ENCODE measurements around the gene LRRC27. TPM values are rescaled to one million over a fixed set of nuclear protein-coding genes. Genes with fewer than 3 reads are reported as not detected.

Gene LRRC27
- total RNA-seq, 1 donor from 2014 or later, result 14.2 TPM

GRCh38 chr10:132305654-132306342 is 26.2 kb upstream of the LRRC27 start:
- peak overlapping the region; percentile 76 for H3K4me3 Mint-ChIP-seq
- no peak for DNase-seq (ENCODE audit: extremely low spot score, unreplicated experiment)
- peaks cover 59% of the 10 kb centered on the region for H3K27me3 Mint-ChIP-seq
- TF ChIP-seq CTCF (conservative IDR thresholded peaks at IDR 0.05), result no peak
- no peaks in the 10 kb centered on the region for H3K36me3 Mint-ChIP-seq
- no peak overlapping the region for H3K27ac Mint-ChIP-seq
- H3K9me3 Mint-ChIP-seq, result no peaks in the 10 kb centered on the region
- no peaks in the 10 kb centered on the region for H3K4me1 Mint-ChIP-seq (ENCODE audit: unreplicated experiment)

GRCh38 chr10:132306343-132306685 is 25.7 kb upstream of the LRRC27 start:
- Mint-ChIP-seq H3K4me3 (peak overlapping the region; percentile 76), H3K4me1 (ENCODE audit: unreplicated experiment) (peaks cover 3% of the 10 kb centered on the region), H3K36me3 (no peaks in the 10 kb centered on the region), H3K27me3 (peaks cover 62% of the 10 kb centered on the region), H3K27ac (no peak overlapping the region), H3K9me3 (no peaks in the 10 kb centered on the region)
- DNase-seq (ENCODE audit: extremely low spot score, unreplicated experiment), result no peak
- TF ChIP-seq CTCF (conservative IDR thresholded peaks at IDR 0.05), result no peak

- TF ChIP-seq CTCF (conservative IDR thresholded peaks at IDR 0.05), result no peak
- Mint-ChIP-seq H3K4me3 (peak overlapping the region; percentile 94), H3K36me3 (no peaks in the 10 kb centered on the region), H3K9me3 (no peaks in the 10 kb centered on the region), H3K27me3 (peaks cover 69% of the 10 kb centered on the region), H3K27ac (peak overlapping the region; percentile 83), H3K4me1 (ENCODE audit: unreplicated experiment) (peaks cover 3% of the 10 kb centered on the region)
- DNase-seq (ENCODE audit: extremely low spot score, unreplicated experiment), result no peak
Measured at GRCh38 chr10:132306864-132307751, 24.9 kb upstream of the LRRC27 start.

- Mint-ChIP-seq H3K4me1 (ENCODE audit: unreplicated experiment) (peaks cover 3% of the 10 kb centered on the region), H3K27ac (peak within 1 kb of the TSS; percentile 83), H3K27me3 (peaks cover 66% of the 10 kb centered on the region), H3K9me3 (no peaks in the 10 kb centered on the region), H3K4me3 (peak within 1 kb of the TSS; percentile 94), H3K36me3 (no peaks in the 10 kb centered on the region)
- TF ChIP-seq CTCF (conservative IDR thresholded peaks at IDR 0.05), result no peak
- DNase-seq (ENCODE audit: extremely low spot score, unreplicated experiment), result peak; percentile 88
Measured at GRCh38 chr10:132307823-132308586, 24.0 kb upstream of the LRRC27 start, which contains the start of gene STK32C. Gene STK32C, minus strand, starts transcription at chr10:132307950. Its CDS starts 117 bp downstream, at chr10:132307833.

GRCh38 chr10:132308587-132309470 is 23.2 kb upstream of the LRRC27 start:
- no peak overlapping the region for H3K27ac Mint-ChIP-seq
- H3K4me1 Mint-ChIP-seq (ENCODE audit: unreplicated experiment), result peaks cover 3% of the 10 kb centered on the region
- no peak for TF ChIP-seq CTCF (conservative IDR thresholded peaks at IDR 0.05)
- DNase-seq (ENCODE audit: extremely low spot score, unreplicated experiment), result no peak
- no peaks in the 10 kb centered on the region for H3K36me3 Mint-ChIP-seq
- H3K27me3 Mint-ChIP-seq, result peaks cover 62% of the 10 kb centered on the region
- H3K4me3 Mint-ChIP-seq, result peak overlapping the region; percentile 84
- no peaks in the 10 kb centered on the region for H3K9me3 Mint-ChIP-seq
